WTC11 (cell line): ENCODE results near the gene DMGDH.

Experiments
- ATF3 ChIP-seq: sonication (generic); formaldehyde crosslinking; conservative IDR thresholded peaks from 2 replicates; pipeline ENCODE4 v1.8.1; 2022; ENCODE audit warnings: mild to moderate bottlenecking, missing genetic modification reagents
- FOXP1 ChIP-seq: sonication (generic); formaldehyde crosslinking; IDR thresholded peaks from 2 replicates; pipeline ENCODE4 v1.8.0; 2022; ENCODE audit warnings: missing genetic modification reagents, mild to moderate bottlenecking, moderate library complexity, borderline replicate concordance
- FOXP4 ChIP-seq: sonication (generic); formaldehyde crosslinking; IDR thresholded peaks from 2 replicates; pipeline ENCODE4 v1.8.0; 2022; ENCODE audit warnings: mild to moderate bottlenecking, missing genetic modification reagents
- MAX ChIP-seq: sonication (generic); formaldehyde crosslinking; IDR thresholded peaks from 2 replicates; pipeline ENCODE4 v1.8.0; 2022; ENCODE audit warnings: mild to moderate bottlenecking, missing genetic modification reagents
- NFYB ChIP-seq: sonication (generic); formaldehyde crosslinking; conservative IDR thresholded peaks from 2 replicates; pipeline ENCODE4 v1.8.0; 2022; ENCODE audit warnings: low read depth, missing genetic modification reagents
- TEAD1 ChIP-seq: sonication (generic); formaldehyde crosslinking; IDR thresholded peaks from 2 replicates; pipeline ENCODE4 v1.8.0; 2022; ENCODE audit warnings: mild to moderate bottlenecking, missing genetic modification reagents
- ZNF121 ChIP-seq: sonication (generic); formaldehyde crosslinking; IDR thresholded peaks from 2 replicates; pipeline ENCODE4 v1.8.0; 2023; ENCODE audit warnings: missing genetic modification reagents
- ZNF138 ChIP-seq: sonication (generic); formaldehyde crosslinking; conservative IDR thresholded peaks from 2 replicates; pipeline ENCODE4 v1.8.1; 2022; ENCODE audit warnings: mild to moderate bottlenecking, moderate library complexity, missing genetic modification reagents
- ZSCAN18 ChIP-seq: fragments of 250-450 bp; sonication (Bioruptor Pico); IDR thresholded peaks from 2 replicates; pipeline ENCODE4 v2.1.2; 2022; ENCODE audit warnings: mild to moderate bottlenecking, moderate library complexity
- TF ChIP-seq, protein P1 (sequence below): sonication (generic); formaldehyde crosslinking; IDR thresholded peaks from 2 replicates; pipeline ENCODE4 v1.8.0; 2023; ENCODE audit warnings: missing genetic modification reagents
- TF ChIP-seq, protein P2 (sequence below): fragments of 200-600 bp; IDR thresholded peaks from 2 replicates; pipeline ENCODE4 v1.8.0; 2022; ENCODE audit warnings: antibody characterized with exemption

DNA sequence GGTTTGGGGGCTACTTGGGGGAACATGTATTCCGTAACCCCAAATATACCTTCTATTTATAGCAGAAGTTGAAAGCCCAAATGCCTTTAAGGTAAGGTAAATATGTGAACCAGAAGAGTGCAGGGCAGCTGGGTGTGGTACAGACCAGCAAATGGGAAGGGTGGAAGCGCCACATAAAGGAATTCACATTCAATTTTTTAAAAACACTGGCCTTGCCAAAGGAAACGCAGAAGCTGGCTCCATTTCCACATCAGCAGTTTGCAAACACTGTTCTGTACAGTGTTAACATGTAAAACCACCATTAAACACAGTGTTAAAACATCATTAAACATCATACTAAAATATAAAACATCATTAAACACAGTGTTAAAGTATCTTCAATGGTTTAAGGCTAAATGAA, 38.6 kb upstream of the DMGDH start:
- TF ChIP-seq NFYB (CRISPR knock-in tag) = no peak
- TF ChIP-seq ATF3 (CRISPR knock-in tag) = no peak
- TF ChIP-seq ZNF138 (CRISPR knock-in tag) = no peak
- no peak for TF ChIP-seq TEAD1 (CRISPR knock-in tag)
- TF ChIP-seq, protein P1, sequence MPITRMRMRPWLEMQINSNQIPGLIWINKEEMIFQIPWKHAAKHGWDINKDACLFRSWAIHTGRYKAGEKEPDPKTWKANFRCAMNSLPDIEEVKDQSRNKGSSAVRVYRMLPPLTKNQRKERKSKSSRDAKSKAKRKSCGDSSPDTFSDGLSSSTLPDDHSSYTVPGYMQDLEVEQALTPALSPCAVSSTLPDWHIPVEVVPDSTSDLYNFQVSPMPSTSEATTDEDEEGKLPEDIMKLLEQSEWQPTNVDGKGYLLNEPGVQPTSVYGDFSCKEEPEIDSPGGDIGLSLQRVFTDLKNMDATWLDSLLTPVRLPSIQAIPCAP = no peak
- TF ChIP-seq MAX (CRISPR knock-in tag) = no peak
- TF ChIP-seq, protein P2, sequence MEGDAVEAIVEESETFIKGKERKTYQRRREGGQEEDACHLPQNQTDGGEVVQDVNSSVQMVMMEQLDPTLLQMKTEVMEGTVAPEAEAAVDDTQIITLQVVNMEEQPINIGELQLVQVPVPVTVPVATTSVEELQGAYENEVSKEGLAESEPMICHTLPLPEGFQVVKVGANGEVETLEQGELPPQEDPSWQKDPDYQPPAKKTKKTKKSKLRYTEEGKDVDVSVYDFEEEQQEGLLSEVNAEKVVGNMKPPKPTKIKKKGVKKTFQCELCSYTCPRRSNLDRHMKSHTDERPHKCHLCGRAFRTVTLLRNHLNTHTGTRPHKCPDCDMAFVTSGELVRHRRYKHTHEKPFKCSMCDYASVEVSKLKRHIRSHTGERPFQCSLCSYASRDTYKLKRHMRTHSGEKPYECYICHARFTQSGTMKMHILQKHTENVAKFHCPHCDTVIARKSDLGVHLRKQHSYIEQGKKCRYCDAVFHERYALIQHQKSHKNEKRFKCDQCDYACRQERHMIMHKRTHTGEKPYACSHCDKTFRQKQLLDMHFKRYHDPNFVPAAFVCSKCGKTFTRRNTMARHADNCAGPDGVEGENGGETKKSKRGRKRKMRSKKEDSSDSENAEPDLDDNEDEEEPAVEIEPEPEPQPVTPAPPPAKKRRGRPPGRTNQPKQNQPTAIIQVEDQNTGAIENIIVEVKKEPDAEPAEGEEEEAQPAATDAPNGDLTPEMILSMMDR = no peak
- TF ChIP-seq FOXP1 (CRISPR knock-in tag) = no peak
- TF ChIP-seq ZNF121 (CRISPR knock-in tag) = no peak
- no peak for TF ChIP-seq ZSCAN18 (CRISPR knock-in tag)
- no peak for TF ChIP-seq FOXP4 (CRISPR knock-in tag)
